Mucosa of descending colon (tissue), 3 donors: ENCODE data around the gene ACAP2. TPM values are rescaled to one million over a fixed set of nuclear protein-coding genes. Genes with fewer than 3 reads are reported as not detected.
"Not testable (repeated sequence)": the region's sequence is repeated elsewhere in the genome, so short reads cannot be mapped to it uniquely, and the experiment has no call there.

Experiments
- ATAC-seq: fragments of 200-7000 bp; cut with Tn5 transposase; one replicate; pipeline ENCODE4 v1.9.1; 2020; ENCODE audit warnings: mild to moderate bottlenecking, moderate library complexity
- DNase-seq, 3 donors: peaks; one replicate each; pipeline ENCODE4 v3.0.0-alpha.2; 2020
- H3K36me3 ChIP-seq: fragments of 200-600 bp; one replicate; pipeline ENCODE4 v1.8.0; 2021; ENCODE audit warnings: low read depth, mild to moderate bottlenecking
- H3K4me1 ChIP-seq: fragments of 200-600 bp; one replicate; pipeline ENCODE4 v1.8.0; 2021; ENCODE audit warnings: low read depth, mild to moderate bottlenecking
- H3K4me3 ChIP-seq: fragments of 200-600 bp; one replicate; pipeline ENCODE4 v1.8.0; 2021; ENCODE audit warnings: mild to moderate bottlenecking
- H3K9me3 ChIP-seq: fragments of 200-600 bp; one replicate; pipeline ENCODE4 v1.8.0; 2021; ENCODE audit warnings: mild to moderate bottlenecking
- intact Hi-C, 2 donors: fragments of 100-400 bp; cut with DNase I in 1 of 2; cut with micrococcal nuclease in 1 of 2; formaldehyde crosslinking; loops; one replicate each; pipeline versions ENCODE4 v1.11.0 to v1.11.1; 2022; cut with DNase I, micrococcal nuclease
- total RNA-seq, 3 donors: library from RNA; stranded (reverse); fragmentation: NEBNext Ultra II Directional in 2 of 3; extraction: Animal tissue kit (Norgen Biotek cat#: 25700) in 2 of 3; gene quantifications; one replicate each; pipeline versions ENCODE4 v1.2.1 to v1.2.4, GENCODE V29; 2021 to 2023
- TF ChIP-seq, protein P1 (sequence below): fragments of 200-600 bp; IDR thresholded peaks from one replicate; pipeline ENCODE4 v1.8.0; 2022; ENCODE audit warnings: antibody characterized with exemption, mild to moderate bottlenecking
- donor health status: DM: no; HTN: no; CAD: no; lungs with moderate emphysema.
- donor health status: DM: no; HTN: no; CAD: no.
- donor health status: DM: no; HTN: yes; CAD: no.

ACAP2 gene
- total RNA-seq, 3 donors from 2014 or later: 55.2 to 69.2 (median 69.2) TPM

DNA sequence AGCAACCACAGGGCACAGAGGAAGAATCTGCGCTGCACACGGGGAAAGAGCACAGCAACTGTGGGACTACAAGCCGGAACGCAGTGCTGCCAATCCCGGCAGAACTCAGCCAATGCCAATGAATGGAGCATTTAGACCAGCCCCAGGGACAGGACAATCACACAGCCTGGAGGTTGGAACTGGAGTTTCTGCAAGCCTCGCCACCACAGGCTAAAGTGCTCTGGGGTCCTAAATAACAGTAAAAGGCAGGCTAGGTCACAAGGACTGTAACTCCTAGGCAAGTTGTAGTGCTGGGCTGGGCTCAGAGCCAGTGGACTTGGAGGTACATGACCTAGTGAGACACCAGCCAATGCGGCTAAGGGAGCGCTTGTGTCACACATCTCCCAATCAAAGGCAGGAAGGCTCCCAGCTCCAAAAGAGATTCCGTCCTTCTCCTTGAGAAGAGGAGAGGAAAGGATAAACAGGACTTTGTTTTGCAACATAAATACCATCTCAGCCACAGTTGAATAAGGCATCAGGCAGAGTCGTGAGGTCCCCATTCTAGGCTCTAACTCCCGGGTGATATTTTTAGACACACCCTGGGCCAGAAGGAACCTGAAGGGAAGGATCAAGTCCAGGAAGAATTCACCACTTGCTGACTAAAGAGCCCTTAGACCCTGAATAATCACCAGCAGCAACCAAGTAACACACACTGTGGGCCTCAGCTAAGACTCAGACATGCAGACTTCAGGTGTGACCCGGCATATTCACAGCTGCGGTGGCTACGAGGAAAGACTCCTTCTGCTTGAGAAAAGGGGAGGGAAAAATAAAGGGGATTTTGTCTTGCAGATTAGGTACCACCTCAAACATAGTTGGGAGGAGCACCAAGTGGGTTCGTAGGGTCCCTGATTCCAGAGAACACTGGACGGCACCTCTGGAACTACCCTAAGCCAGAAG lies 86.4 kb downstream of the ACAP2 start:
- DNase-seq (no peak), ATAC-seq (no peak)
- TF ChIP-seq, protein P1, sequence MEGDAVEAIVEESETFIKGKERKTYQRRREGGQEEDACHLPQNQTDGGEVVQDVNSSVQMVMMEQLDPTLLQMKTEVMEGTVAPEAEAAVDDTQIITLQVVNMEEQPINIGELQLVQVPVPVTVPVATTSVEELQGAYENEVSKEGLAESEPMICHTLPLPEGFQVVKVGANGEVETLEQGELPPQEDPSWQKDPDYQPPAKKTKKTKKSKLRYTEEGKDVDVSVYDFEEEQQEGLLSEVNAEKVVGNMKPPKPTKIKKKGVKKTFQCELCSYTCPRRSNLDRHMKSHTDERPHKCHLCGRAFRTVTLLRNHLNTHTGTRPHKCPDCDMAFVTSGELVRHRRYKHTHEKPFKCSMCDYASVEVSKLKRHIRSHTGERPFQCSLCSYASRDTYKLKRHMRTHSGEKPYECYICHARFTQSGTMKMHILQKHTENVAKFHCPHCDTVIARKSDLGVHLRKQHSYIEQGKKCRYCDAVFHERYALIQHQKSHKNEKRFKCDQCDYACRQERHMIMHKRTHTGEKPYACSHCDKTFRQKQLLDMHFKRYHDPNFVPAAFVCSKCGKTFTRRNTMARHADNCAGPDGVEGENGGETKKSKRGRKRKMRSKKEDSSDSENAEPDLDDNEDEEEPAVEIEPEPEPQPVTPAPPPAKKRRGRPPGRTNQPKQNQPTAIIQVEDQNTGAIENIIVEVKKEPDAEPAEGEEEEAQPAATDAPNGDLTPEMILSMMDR: no peak
- Histone ChIP-seq H3K4me1 (no peaks in the 10 kb centered on the region), H3K36me3 (no peaks in the 10 kb centered on the region), H3K9me3 (no peaks in the 10 kb centered on the region), H3K4me3 (no peak overlapping the region)
- intact Hi-C loops: no loop called here

DNA sequence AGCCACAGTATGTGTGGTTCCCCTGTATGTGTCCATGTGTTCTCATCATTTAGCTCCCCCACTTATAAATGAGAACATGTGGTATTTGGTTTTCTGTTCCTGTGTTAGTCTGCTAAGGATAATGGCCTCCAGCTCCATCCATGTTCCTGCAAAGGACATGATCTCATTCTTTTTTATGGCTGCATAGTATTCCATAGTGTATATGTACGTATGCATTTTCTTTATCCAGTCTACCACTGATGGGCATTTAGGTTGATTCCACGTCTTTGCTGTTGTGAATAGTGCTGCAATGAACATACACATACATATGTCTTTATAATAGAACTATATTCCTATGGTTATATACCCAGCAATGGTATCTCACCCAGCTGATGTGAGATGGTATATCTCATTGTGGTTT lies 88.8 kb downstream of the ACAP2 start:
- H3K36me3 ChIP-seq, intact Hi-C loops, DNase-seq, H3K4me1 ChIP-seq, H3K4me3 ChIP-seq, H3K9me3 ChIP-seq, ATAC-seq: not testable (repeated sequence)

DNA sequence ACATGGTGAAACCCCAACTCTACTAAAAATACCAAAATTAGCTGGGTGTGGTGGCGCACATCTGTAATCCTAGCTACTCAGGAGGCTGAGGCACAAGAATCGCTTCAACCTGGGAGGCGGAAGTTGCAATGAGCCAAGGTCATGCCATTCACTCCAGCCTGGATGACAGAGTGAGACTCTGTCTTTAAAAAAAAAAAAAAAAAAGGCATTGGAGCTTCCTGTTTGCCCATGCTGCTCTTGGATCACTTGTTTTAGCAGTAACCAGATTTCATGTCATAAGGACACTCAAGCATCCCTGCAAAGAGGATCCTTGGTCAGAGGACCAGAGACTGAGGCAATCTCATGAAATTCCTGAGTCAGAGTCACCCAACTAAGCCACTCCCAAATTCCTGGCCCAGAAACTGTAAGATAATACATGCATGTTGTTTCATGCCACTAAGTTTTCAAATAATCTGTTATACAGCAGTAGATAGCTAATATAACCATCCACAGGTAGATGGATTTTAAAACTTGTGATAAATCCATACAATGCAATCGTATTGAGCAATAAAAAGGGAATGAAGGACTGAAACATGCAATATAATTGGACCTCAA lies 89.8 kb downstream of the ACAP2 start:
- DNase-seq (no peak), ATAC-seq (peak; percentile 51)
- H3K4me3 ChIP-seq: no peak overlapping the region
- no peaks in the 10 kb centered on the region for H3K9me3 ChIP-seq
- TF ChIP-seq, protein P1: no peak
- intact Hi-C loops: no loop called here
- H3K36me3 ChIP-seq: no peaks in the 10 kb centered on the region
- no peaks in the 10 kb centered on the region for H3K4me1 ChIP-seq

DNA sequence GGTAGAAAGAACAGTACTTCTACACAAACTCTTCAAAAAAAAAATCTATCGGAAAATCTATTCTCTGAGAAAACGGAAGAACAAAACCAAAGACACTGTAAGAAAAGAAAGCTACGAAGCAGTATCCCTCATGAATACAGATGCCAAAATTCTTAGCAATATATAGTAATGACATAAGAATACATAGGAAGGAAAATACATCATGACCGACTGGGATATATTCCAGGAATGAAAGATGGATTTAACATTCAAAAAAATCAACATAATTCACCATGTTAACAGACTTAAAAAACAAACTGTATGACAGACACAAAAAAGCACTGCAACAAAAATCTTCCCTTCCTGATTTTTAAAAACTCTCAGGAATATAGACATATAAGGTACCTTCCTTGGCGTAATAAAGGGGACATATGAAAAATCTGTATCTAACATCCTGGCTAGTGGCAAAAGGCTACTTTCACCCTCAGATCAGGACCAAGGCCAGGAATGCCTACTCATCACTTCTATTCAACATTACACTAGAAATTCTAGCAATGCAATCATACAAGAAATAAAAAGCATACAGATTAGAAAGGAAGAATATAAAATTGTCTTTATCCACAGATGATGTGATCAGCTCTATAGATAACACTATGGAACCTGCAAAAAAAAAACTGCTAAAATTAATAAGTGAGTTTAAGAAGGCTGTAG lies 94.2 kb downstream of the ACAP2 start:
- H3K36me3 ChIP-seq: no peaks in the 10 kb centered on the region
- no peaks in the 10 kb centered on the region for H3K4me1 ChIP-seq
- no peak for DNase-seq
- H3K4me3 ChIP-seq: no peak overlapping the region
- no peaks in the 10 kb centered on the region for H3K9me3 ChIP-seq
- ATAC-seq: no peak
- TF ChIP-seq, protein P1: no peak
- intact Hi-C loops: no loop called here

DNA sequence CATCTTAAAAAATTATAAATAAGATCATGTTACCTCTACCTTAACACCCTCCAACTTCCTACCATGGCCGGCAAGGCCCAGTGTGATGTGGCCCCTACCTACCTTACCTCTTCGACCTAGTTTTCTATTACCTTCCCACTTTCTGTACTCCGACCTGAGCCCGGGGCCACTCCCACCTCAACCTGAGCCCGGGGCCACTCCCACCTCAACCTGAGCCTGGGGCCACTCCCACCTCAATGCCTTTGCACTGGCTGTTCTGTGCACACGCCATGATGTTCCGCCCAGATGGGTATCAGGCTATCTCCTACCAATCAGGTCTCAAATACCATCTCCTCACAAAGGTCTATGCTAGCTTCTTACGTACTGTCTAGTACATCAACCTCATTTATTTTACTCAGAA lies 105.1 kb downstream of the ACAP2 start:
- intact Hi-C loops: no loop called here
- ATAC-seq: peak; percentile 24

More for the DNA sequence above, 105.1 kb downstream of the ACAP2 start:
- Histone ChIP-seq H3K4me3 (no peak overlapping the region), H3K36me3 (no peaks in the 10 kb centered on the region), H3K9me3 (no peaks in the 10 kb centered on the region), H3K4me1 (no peaks in the 10 kb centered on the region)
- TF ChIP-seq, protein P1: no peak
- no peak for DNase-seq
